Large intestine (tissue), 3 donors: Measurements from ENCODE around the gene KRT83. TPM values are rescaled to one million over a fixed set of nuclear protein-coding genes. Genes with fewer than 3 reads are reported as not detected.
"Not testable (repeated sequence)": the region's sequence is repeated elsewhere in the genome, so short reads cannot be mapped to it uniquely, and the experiment has no call there.

ENCODE experiments used
- DNase-seq, 2 donors: peaks; one replicate each; pipeline versions ENCODE4 v3.0.0 to v3.0.0-alpha.2; 2013
- H3K27ac ChIP-seq: one replicate; pipeline ENCODE4 v1.5.1; 2013; ENCODE audit warnings: low read length
- H3K27me3 ChIP-seq: 2 replicates; pipeline ENCODE4 v1.6.1; 2013; ENCODE audit warnings: low read length; ENCODE audit not compliant: control insufficient read depth, insufficient read depth
- H3K36me3 ChIP-seq: 2 replicates; pipeline ENCODE4 v1.6.1; 2013; ENCODE audit warnings: low read length; ENCODE audit not compliant: control insufficient read depth, insufficient read depth
- H3K4me1 ChIP-seq: one replicate; pipeline ENCODE4 v1.6.1; 2013; ENCODE audit warnings: low read length; ENCODE audit not compliant: control insufficient read depth, insufficient read depth
- H3K4me3 ChIP-seq: one replicate; pipeline ENCODE4 v1.5.1; 2013; ENCODE audit warnings: low read length
- H3K9me3 ChIP-seq: one replicate; pipeline ENCODE4 v1.6.1; 2013; ENCODE audit warnings: mild to moderate bottlenecking, low read depth, low read length, moderate library complexity; ENCODE audit not compliant: control insufficient read depth
- WGBS: methylation state at CpG from one replicate; pipeline ENCODE4 v1.1.5; 2013; ENCODE audit warnings: low lambda C conversion rate; ENCODE audit not compliant: insufficient coverage; 5-methylcytosine and 5-hydroxymethylcytosine counted together
- polyA plus RNA-seq: library from polyadenylated mRNA; unstranded; fragments of 120-200 nt; gene quantifications from one replicate; pipeline ENCODE4 v1.2.1, GENCODE V29; 2013

Gene KRT83
- polyA plus RNA-seq, 1 donor: 0.03 TPM

GRCh38 chr12:52310622-52311284 lies 10.4 kb downstream of the KRT83 start:
- H3K36me3 ChIP-seq: no peaks in the 10 kb centered on the region
- peaks cover 40% of the 10 kb centered on the region for H3K27me3 ChIP-seq
- H3K27ac ChIP-seq: no peak overlapping the region
- no peak overlapping the region for H3K4me3 ChIP-seq
- DNase-seq: no peak
- peaks cover 2% of the 10 kb centered on the region for H3K4me1 ChIP-seq
- no CpG with 5 or more reads among the region's 5 CpGs for WGBS
- H3K9me3 ChIP-seq: no peaks in the 10 kb centered on the region

DNA sequence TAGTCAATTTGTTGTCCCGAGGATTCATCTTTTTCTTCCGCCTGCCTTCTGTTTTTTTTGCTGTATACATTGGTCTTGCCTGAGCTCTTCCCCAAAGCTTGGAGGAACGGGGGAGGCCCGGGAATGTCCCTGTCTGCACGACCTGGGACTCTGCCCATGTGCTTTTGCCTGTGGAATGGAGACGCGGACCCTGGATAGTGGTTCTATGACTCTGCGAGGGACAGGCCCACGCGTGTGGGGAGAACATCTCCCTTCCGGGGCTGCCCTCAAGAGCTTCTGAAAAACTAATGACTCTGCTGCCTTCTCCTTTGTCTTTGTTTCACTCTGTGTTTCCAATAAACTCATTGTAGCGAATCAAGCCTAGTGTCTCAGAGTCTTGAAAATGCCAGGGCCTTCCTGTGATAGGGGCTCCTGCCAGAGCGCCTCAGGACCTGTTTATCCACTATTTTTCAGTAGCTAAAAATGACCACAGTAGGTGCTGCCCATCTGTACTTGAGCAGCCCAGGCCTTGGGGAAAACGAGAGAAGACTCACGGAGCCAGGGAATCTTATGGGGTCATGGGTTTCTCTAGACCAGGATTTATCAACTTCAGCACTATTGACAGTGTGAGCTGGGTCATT lies 12.3 kb downstream of the KRT83 start:
- Histone ChIP-seq H3K9me3 (no peaks in the 10 kb centered on the region), H3K27ac (no peak overlapping the region), H3K27me3 (peaks cover 37% of the 10 kb centered on the region), H3K4me3 (peak overlapping the region; percentile 41), H3K36me3 (no peaks in the 10 kb centered on the region), H3K4me1 (peaks cover 2% of the 10 kb centered on the region)
- 73% methylated on average over 4 of the region's 15 CpGs for WGBS
- DNase-seq: no peak

- Histone ChIP-seq H3K9me3 (no peaks in the 10 kb centered on the region), H3K4me1 (peaks cover 2% of the 10 kb centered on the region), H3K4me3 (peak overlapping the region; percentile 41), H3K27ac (no peak overlapping the region), H3K36me3 (no peaks in the 10 kb centered on the region), H3K27me3 (peaks cover 35% of the 10 kb centered on the region)
- no CpG with 5 or more reads among the region's 71 CpGs for WGBS
- peak; percentile 64 to 89 for DNase-seq
These were observed 13.1 kb downstream of the KRT83 start for GRCh38 chr12:52307836-52308805.

DNA sequence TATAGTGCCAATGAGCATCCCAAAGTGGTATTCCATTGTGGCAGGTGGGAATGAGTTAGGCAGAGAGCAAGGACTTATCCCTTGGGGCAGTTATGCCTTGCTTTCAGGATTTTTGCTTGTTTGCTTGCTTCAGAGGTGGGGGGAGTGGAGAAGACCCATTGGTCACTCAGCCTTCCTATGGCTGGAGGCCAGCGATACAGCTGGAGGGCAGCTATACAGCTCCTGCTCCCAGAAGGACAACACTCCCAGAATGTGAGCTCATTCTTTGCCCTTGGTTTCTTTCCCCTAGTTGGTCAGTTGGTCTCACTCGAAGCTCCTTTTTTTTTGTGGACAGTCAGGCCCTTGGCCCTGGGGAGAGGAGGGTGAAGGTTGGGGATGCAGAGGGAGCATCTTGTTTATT lies 14.5 kb downstream of the KRT83 start:
- WGBS: no CpG with 5 or more reads among the region's 2 CpGs
- Histone ChIP-seq H3K36me3 (no peaks in the 10 kb centered on the region), H3K4me3 (no peak overlapping the region), H3K4me1 (peaks cover 2% of the 10 kb centered on the region), H3K27me3 (peaks cover 34% of the 10 kb centered on the region), H3K9me3 (no peaks in the 10 kb centered on the region), H3K27ac (no peak overlapping the region)
- no peak for DNase-seq

- Histone ChIP-seq H3K36me3 (no peaks in the 10 kb centered on the region), H3K27me3 (peaks cover 36% of the 10 kb centered on the region), H3K4me3 (no peak overlapping the region), H3K4me1 (peaks cover 2% of the 10 kb centered on the region), H3K27ac (no peak overlapping the region), H3K9me3 (no peaks in the 10 kb centered on the region)
- no CpG with 5 or more reads among the region's 11 CpGs for WGBS
- DNase-seq: no peak
These were observed 15.1 kb downstream of the KRT83 start for GRCh38 chr12:52305921-52306705.

- DNase-seq, H3K27ac ChIP-seq, H3K36me3 ChIP-seq, H3K4me3 ChIP-seq, H3K4me1 ChIP-seq, H3K9me3 ChIP-seq: not testable (repeated sequence)
- WGBS: no CpG with 5 or more reads among the region's 15 CpGs
- peaks cover 36% of the 10 kb centered on the region for H3K27me3 ChIP-seq
These were observed 16.2 kb downstream of the KRT83 start for GRCh38 chr12:52304941-52305411.

GRCh38 chr12:52302242-52302914 lies 18.8 kb downstream of the KRT83 start:
- not testable (repeated sequence) for H3K27ac ChIP-seq, H3K4me3 ChIP-seq, DNase-seq, H3K4me1 ChIP-seq, H3K9me3 ChIP-seq, H3K36me3 ChIP-seq
- H3K27me3 ChIP-seq: peaks cover 20% of the 10 kb centered on the region
- no CpG with 5 or more reads among the region's 5 CpGs for WGBS

- not testable (repeated sequence) for H3K27ac ChIP-seq, H3K4me3 ChIP-seq, H3K9me3 ChIP-seq, H3K4me1 ChIP-seq, DNase-seq, H3K36me3 ChIP-seq
- WGBS: no CpG with 5 or more reads among the region's 31 CpGs
- H3K27me3 ChIP-seq: peaks cover 23% of the 10 kb centered on the region
These were observed 19.5 kb downstream of the KRT83 start for GRCh38 chr12:52301721-52302120.

- Histone ChIP-seq H3K4me3 (no peak overlapping the region), H3K9me3 (no peaks in the 10 kb centered on the region), H3K27me3 (peaks cover 25% of the 10 kb centered on the region), H3K4me1 (no peaks in the 10 kb centered on the region), H3K36me3 (no peaks in the 10 kb centered on the region), H3K27ac (no peak overlapping the region)
- no CpG with 5 or more reads among the region's 14 CpGs for WGBS
- DNase-seq: no peak
These were observed 20.2 kb downstream of the KRT83 start for GRCh38 chr12:52300796-52301691.
